ENCODE data around the gene FAH.

FAH gene

GRCh38 chr15:80201256-80202015, 48.6 kb downstream of the FAH start:
- DNase-seq (ENCODE audit: low read depth): no peak

GRCh38 chr15:80202016-80202315, 49.2 kb downstream of the FAH start:
- DNase-seq (ENCODE audit: low read depth): no peak

- peak; percentile 3 for DNase-seq (ENCODE audit: low read depth)
Observed at GRCh38 chr15:80202641-80203360, 50.0 kb downstream of the FAH start.

- no peak for DNase-seq (ENCODE audit: low read depth)
Observed at GRCh38 chr15:80203361-80203885, 50.6 kb downstream of the FAH start.

- DNase-seq (ENCODE audit: low read depth): no peak
Observed at GRCh38 chr15:80204231-80204630, 51.4 kb downstream of the FAH start.

GRCh38 chr15:80207887-80208286, 55.1 kb downstream of the FAH start:
- peak; percentile 13 for DNase-seq (ENCODE audit: low read depth)

- no peak for DNase-seq (ENCODE audit: low read depth)
Observed at GRCh38 chr15:80208758-80209734, 56.2 kb downstream of the FAH start.

- no peak for DNase-seq (ENCODE audit: low read depth)
Observed at GRCh38 chr15:80210611-80211573, 58.1 kb downstream of the FAH start.

GRCh38 chr15:80211976-80212375, 59.2 kb downstream of the FAH start:
- DNase-seq (ENCODE audit: low read depth): no peak

DNA sequence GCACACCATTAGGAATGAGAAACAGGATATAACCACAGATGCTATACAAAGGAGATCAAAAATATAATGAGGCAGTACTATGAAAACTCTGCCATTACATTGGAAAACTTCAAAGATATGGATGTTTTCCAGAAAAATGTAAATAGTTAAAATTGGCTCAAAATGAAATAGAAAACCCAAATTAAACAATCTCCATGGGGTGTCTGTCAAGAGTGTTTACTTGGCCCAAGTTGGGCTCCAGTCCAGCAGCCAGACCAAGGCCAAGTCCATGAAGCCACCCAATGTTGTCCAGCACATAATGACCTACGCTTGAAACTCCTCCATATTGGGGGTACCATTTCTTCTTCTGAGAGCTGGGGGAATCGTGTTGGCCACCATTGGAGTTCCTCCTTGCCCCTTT, 62.1 kb downstream of the FAH start:
- DNase-seq (ENCODE audit: low read depth): no peak

DNA sequence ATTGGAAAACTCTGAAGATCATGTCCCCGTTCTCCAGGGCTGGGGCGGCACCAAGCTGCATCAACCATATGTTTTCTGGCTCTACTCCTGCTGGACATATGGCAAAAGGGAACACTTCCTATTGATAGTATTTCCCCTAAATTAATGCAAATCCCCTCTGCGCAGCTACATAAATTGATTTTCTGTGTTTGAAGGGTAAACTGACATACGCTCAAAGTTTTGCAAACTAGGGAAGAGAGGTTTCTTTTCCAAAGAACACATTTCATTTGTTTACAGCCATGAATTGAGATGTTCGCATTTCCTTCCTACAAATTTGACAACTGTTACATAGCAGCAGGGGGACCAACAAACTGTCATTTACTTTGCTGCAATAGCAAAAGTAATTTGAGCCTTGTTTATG, 63.3 kb downstream of the FAH start:
- no peak for DNase-seq (ENCODE audit: low read depth)

DNA sequence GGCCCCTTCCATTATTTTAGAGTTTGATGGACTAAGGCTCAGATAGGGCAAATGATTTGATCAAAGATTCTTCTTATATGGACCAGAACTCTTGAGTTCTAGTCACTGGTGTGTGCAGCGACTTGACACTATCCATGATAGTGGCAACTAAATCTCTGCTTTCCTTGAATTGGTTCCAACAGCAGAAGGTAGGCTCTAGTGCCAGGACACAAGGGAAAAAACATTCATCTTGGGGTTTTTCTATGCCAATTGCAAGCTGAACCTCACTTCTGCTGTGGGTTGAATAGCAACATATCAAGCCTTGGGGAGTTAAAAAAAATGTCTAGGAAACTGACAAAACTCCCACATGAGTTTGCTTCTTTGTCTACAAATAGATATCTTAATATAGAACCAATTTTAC, 64.1 kb downstream of the FAH start:
- no peak for DNase-seq (ENCODE audit: low read depth)

DNA sequence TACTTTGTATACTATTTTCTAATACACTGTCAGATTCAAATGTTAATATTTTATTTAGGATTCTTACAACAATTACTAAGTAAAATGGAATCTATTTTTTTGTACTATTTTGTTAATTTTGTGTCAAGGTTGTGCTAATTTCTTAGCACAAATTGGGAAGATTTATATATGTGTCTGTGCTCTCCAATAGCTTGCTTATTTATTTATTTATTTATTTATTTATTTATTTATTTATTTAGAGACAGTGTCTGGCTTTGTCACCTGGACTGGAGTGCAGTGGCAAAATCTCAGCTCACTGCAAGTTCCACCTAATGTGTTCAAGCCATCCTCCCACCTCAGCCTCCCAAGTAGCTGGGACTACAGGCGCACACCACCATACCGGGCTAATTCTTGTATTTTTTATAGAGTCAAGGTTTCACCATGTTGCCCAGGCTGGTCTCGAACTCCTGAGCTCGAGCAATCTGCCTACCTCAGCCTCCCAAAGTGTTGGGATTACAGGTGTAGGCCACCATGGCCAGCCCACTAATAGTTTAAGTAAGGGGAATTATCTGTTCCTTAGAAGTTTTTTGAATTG, 64.6 kb downstream of the FAH start:
- DNase-seq (ENCODE audit: low read depth): no peak

DNA sequence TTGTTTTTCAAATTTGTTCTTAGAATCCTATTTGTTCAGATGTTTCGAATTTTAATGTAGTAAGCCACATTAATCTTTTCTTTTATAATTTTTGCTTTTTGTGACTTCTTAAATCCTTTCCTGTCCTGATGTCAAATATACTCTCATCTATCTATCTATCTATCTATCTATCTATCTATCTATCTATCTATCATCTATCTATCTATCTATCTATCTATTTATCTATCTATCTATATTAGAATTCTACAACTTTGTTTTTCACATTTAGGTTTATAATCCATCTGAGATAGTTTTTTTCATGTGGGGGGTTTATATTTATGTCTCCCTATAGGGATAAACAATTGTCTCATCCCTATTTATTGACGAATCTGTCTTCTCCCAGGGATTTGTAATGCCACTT, 67.2 kb downstream of the FAH start:
- DNase-seq (ENCODE audit: low read depth): no peak

- peak; percentile 37 for DNase-seq (ENCODE audit: low read depth)
Observed at GRCh38 chr15:80228959-80229610, 76.3 kb downstream of the FAH start.

DNA sequence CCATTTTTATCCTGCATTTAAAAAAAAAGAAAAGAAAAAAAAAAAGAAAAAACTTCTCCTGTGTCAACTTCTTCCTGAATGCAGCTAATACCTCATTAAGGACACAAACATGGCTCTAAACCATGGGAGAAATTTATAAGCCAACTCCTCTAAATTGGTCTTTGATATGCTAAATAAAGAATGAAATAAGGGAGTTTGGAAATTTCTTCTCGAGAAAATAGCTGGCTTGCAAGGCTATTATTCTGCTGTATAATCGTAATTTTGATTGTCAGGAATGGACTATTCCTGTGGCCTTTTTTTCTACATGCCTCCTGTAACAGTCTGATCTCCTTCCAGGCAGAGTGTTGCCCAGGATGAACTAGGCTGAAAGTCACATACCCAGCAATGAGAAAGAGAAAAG, 78.6 kb downstream of the FAH start:
- DNase-seq (ENCODE audit: low read depth): no peak

- DNase-seq (ENCODE audit: low read depth): no peak
Observed at GRCh38 chr15:80233581-80233980, 80.8 kb downstream of the FAH start.

GRCh38 chr15:80234883-80235282, 82.1 kb downstream of the FAH start:
- DNase-seq (ENCODE audit: low read depth): peak; percentile 56

Data from EH (cell line).